Measurements from ENCODE around the gene PARD6A.
A peak's percentile ranks its signal among the peaks of the same experiment; 100 is the strongest.

The PARD6A gene

DNA sequence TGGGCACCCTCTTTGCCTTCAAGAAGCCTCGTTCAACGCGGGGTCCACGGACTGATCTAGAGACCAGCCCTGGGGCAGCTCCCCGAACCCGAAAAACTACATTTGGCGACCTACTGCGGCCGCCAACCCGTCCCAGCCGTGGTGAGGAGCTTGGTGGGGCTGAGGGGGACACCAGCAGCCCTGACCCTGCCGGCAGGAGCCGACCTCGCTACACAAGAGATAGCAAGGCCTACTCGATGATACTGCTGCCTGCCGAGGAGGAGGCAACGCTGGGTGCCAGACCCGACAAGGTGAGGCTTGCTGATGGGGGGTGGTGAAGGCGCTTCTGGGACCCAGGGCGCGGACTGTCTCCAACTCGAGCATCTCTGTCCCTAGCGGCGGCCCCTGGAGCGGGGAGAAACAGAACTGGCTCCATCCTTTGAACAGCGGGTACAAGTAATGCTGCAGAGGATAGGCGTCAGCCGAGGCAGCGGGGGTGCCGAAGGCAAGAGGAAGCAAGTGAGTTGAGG is 6.3 kb upstream of the PARD6A start:
- no peak for DNase-seq

DNA sequence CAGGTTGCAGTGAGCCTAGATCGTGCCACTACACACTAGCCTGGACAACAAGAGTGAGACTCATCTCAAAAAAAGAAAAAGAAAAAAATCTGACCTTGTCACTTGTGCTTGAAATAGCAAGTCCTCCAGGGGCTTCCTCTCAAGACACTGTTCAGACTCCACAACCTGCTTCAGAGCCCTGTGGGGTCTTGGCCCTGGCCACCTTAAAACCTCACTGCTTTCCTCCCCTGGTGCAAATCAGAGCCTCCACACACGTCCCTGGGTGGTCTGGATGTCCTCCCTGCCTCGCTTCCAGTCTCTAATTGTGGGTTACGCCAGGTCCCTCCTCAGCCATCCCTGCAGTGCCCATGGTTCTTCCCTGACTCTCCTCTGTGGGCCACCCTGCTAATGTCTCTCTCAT is 5.4 kb upstream of the PARD6A start:
- no peak for DNase-seq

DNA sequence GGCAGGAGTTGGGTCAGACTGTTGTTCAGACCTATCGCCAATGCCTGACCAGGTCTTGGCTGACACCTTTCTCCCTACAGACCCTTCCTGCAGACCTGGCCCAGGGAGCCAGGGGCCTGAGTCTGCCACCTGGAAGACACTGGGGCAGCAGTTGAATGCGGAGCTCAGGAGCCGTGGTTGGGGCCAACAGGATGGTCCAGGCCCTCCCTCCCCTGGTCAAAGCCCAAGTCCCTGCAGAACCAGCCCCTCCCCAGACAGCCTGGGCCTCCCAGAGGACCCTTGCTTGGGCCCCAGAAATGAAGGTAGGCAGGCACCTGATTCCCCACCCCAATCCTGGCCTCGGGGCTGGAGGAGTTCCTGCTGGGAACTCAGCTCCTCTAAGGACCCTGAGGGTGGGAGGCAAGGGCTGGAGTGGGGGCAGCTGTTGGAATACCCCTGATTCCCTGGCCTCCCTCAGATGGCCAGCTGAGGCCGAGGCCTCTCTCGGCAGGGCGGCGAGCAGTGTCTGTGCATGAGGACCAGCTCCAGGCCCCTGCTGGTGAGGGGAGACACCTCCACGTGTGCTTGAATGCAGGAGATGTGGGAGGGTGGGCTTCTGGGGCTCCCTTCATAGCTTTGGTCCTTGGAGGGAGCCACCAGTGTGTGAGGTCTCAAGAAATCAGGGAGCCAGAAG is 4.3 kb upstream of the PARD6A start:
- no peak for DNase-seq

DNA sequence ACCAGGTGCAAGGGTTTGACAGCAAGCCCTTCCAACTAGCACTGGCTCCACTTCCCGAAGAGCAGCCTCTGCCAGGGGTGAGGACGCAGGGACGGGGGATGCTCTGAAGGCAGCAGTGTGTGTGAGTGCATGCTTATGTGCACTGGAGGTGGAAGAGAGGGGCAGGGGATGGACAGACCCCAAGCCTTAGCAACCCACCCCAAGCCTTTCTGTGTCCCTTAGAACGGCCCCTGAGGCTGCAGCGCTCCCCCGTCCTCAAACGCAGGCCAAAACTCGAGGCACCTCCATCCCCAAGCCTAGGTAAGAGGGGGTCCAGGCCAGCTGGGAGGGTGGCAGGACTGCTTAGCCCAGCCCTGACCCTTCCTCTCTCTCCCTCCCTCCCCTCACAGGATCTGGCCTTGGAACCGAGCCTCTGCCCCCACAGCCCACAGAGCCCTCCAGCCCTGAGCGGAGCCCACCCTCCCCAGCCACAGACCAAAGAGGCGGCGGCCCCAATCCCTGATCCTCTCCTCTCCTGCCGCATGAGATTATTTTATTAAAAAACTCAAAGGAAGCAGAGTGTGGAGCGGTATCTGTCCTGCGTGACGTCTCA is 3.6 kb upstream of the PARD6A start:
- DNase-seq = no peak

DNA sequence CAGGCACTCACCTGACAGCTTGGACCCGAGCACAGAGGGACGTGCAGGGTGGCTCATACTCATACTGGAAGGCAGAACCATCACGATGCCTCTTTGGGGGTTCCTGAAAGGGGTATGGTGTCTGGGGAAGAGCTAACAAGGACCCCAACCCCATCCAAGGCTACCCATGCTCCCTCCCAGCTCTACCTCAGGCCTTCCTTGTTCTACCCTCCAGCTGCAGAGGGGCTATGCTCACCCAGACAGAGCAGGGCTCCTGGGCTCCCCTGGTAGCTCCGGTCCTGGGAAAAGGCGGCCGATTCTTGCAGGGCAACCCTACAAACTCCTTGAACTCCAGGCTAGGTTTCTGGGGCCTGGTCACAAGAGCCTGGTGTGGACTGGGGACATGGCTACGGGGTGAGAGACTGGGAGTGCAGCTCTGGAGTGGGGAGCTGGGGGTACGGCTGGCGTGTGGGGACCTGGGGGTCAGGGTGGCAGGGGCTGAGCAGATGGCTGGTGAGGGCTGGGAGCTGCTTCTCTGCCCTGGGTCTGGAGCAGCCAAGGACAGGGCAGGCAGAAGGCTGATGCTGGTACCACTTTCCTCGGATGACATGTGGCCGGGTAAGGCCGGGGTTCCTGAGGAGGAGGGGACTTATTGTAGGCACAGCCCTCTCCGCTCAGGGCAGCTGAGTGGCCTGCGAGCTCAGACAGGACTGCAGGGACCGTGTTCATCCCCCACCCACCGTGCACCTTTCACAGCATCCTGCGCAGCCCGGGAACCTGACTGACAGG is 2.8 kb upstream of the PARD6A start:
- no peak for DNase-seq

DNA sequence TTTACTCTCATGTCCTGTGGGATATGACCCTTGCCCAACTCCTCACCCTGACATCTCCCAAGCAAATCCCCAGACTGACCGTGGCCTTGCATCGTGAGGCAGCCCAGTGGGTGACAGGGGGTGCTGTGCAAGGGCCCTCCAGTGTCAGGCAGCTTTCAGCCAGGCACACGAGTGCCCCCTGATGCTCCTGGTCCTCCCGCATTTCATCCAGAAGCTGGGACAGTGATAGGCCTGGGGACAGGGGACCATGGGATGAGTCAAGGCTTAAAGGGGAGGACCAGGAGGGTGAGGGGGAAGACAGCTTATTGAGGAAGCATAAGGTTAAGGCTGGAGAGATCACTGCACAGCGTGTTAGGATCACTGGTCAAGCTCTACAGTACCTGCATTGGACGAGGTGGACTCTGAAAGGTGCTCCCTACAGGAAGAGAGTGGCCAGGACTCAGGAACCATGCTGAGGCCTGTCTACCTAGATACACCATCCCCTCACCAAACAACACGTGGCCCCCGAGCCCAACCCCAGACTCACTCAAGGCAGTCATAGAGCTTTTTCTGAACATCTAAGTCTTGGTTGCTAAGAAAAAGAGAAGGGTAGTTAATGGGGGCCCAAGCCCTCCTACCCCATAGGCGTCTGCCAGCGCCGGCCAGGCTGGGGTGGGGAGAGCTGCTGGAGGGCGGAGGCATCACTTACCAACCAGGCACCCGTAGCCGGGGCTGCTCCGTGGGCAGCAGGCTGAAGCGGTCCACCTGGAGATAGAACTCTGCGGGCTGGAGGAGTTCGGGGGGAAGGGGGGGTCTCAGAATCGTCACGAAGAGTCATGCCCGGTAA is 1.7 kb upstream of the PARD6A start:
- DNase-seq = no peak

- DNase-seq = peak; percentile 90 to 97
These were observed 841 bp upstream of the PARD6A start, which contains the start of gene ACD for GRCh38 chr16:67659675-67660563. TSS of gene ACD (minus strand) at chr16:67660260. CDS start at chr16:67660220, 40 bp downstream.

DNA sequence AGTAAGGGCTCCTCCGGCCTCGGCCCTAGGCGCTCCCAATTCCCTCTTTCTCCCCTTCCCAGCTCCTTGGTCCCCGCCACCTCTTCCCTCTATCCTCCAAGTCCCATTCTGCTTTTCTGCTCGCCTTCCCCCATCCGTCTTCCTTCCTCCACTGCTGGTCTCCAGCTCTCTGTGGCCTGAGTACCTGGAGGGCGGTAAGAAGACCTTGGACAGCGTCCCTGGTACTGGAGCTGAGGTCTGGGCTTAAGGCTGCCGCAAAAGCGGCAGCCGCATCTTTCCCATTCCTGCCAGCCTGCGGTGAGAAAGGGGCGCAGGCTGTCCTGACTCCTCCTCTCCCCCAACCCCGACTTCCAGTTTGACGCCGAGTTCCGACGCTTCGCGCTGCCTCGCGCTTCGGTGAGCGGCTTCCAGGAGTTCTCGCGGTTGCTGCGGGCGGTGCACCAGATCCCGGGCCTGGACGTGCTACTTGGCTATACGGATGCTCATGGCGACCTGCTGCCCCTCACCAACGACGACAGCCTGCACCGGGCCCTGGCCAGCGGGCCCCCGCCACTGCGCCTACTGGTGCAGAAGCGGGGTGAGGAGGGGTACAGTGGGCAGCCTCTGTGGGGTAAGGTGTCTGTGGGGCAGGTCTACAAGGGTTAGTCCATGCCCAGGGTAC is 471 bp downstream of the PARD6A start:
- DNase-seq = no peak

DNA sequence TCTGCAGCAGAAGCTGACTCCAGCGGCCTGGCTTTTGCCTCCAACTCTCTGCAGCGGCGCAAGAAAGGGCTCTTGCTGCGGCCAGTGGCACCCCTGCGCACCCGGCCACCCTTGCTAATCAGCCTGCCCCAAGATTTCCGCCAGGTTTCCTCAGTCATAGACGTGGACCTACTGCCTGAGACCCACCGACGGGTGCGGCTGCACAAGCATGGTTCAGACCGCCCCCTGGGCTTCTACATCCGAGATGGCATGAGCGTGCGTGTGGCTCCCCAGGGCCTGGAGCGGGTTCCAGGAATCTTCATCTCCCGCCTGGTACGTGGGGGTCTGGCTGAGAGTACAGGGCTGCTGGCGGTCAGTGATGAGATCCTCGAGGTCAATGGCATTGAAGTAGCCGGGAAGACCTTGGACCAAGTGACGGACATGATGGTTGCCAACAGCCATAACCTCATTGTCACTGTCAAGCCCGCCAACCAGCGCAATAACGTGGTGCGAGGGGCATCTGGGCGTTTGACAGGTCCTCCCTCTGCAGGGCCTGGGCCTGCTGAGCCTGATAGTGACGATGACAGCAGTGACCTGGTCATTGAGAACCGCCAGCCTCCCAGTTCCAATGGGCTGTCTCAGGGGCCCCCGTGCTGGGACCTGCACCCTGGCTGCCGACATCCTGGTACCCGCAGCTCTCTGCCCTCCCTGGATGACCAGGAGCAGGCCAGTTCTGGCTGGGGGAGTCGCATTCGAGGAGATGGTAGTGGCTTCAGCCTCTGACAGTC is 1.3 kb downstream of the PARD6A start:
- no peak for DNase-seq

DNA sequence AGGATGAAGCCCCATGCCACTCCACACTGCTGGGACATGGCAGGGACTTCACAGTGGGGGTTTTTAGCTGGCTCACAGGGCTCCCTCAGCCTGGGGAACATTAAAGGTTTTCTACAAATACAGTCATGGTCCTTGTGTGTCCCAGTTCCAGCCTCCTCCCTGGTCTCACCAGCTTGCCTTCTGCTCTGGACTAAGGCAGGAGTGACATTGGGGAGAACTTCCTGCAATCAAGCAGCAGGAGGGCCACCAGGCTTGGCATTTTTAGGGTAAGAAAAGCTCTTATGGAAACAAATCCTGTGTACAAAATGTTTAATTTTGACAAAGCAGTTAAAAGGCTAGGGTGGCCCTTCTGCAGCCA is 1.9 kb downstream of the PARD6A start:
- DNase-seq = no peak

GRCh38 chr16:67663151-67663876 is 2.6 kb downstream of the PARD6A start:
- DNase-seq = no peak

DNA sequence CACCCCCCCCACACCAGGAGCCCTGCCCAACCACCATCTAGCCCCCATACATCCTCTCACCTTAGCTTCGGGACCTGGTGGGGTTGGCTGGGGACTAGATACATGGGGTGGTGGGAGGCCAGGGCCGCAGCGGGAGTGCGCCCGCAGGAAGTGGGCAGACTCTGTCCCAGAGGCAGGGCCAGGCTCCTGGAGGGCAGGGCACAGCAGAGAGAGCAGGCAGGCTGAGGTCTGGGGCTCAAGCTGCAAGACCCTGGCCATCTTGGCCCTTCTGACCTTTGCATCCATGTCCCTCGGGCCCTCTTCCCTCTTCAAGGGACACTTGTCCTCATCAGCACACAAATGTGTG is 3.1 kb downstream of the PARD6A start:
- DNase-seq = no peak

GRCh38 chr16:67664258-67664657 is 3.5 kb downstream of the PARD6A start:
- DNase-seq = no peak

DNA sequence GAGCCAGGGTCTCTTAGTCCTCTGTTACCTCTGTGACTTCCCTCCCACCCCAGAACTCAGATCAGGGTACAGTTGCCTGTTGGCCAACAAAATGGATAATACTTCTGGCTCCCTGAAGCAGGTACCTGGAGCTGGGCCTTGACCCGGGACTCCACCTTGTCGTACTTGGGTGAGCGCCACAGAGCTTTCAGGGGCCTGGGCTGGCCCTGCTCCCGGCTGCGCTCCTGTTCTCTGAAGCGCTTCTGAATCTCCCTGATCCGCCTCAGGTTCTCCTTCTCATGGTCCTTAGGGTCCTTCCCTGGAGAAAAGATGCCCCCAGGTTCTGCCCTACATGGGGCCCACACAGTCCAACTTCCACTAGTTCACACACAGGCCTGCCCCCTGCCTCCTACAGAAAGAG is 4.1 kb downstream of the PARD6A start:
- no peak for DNase-seq

DNA sequence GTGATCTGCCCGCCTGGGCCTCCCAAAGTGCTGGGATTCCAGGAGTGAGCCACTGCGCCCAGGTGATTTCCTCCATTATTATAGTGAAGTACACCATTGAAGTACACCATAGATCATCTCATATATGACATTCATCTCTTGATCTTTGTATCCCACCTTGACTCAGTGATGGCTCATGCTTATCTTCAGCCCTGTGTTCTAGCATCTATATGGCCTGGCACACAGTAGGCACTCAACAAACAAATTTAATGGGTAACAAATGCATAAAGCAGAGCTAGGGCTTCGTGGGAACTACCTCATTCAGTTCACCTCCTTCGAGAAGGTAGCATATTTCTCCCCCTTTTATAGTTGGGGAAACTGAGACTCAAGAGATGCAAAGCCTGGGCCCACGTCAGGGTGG is 4.8 kb downstream of the PARD6A start:
- no peak for DNase-seq

GRCh38 chr16:67666032-67666551 is 5.3 kb downstream of the PARD6A start:
- no peak for DNase-seq

- peak; percentile 78 to 79 for DNase-seq
These were observed 6.0 kb downstream of the PARD6A start, which contains the start of the genes C16orf86 and ENKD1 for GRCh38 chr16:67666559-67667452. TSS of gene C16orf86 (plus strand) at chr16:67666814. CDS start at chr16:67666971, 157 bp downstream. TSS of gene ENKD1 (minus strand) at chr16:67666750. CDS start at chr16:67666442, 308 bp downstream.

DNA sequence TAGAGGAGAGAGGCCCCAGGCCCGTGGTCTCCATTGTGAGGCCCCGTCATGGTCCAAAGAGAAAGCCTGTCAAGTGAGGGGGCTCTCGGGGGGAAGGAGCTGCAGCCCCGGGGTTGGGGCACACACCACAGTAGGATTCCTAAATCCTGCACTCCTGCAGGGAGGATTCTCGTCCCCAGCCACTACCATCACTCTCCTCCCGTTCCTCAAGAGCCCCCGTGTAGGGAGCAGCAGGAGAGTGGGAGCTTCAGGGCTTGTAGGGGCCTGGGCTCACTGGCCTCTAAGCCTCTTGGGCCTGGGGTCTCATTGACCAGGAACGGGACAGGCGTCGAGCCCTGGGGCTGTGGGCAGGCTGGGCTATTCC is 6.7 kb downstream of the PARD6A start:
- no peak for DNase-seq
